PC-3 (cell line): ENCODE results near the gene GFER. TPM values are rescaled to one million over a fixed set of nuclear protein-coding genes. Genes with fewer than 3 reads are reported as not detected.

Experiments
- ATAC-seq: fragments of 200-7000 bp; cut with Tn5 transposase; 2 replicates; pipeline ENCODE4 v1.9.1; 2020; ENCODE audit warnings: mild to moderate bottlenecking, moderate library complexity
- BruUV-seq: library from RNA; stranded (reverse); fragments of 400-500 nt; replicated peaks from 2 replicates; lab custom pipeline; 2021; lab: Mats Ljungman, UMichigan
- CTCF ChIA-PET: fragments of 300-600 bp; sonication (Branson Sonifier 250); formaldehyde crosslinking; loops from one replicate; lab custom pipeline; 2022; ENCODE audit warnings: antibody characterized with exemption; lab: Charles Lee
- POLR2A ChIA-PET: fragments of 300-600 bp; sonication (Branson Sonifier 250); formaldehyde crosslinking; loops from one replicate; lab custom pipeline; 2022; ENCODE audit warnings: antibody characterized with exemption; ENCODE audit not compliant: unreplicated experiment; lab: Charles Lee
- DNase-seq: peaks from one replicate; pipeline ENCODE4 v3.0.0-alpha.2; 2015
- H2AFZ ChIP-seq: fragments of 300-600 bp; sonication (generic); 2 replicates; pipeline ENCODE4 v1.6.0; 2016; ENCODE audit warnings: antibody characterized with exemption, low read length
- H3F3A ChIP-seq: fragments of 300-600 bp; sonication (generic); one replicate; pipeline ENCODE4 v1.6.0; 2017; ENCODE audit warnings: antibody characterized with exemption, low read length, control low read depth, mild to moderate bottlenecking; ENCODE audit not compliant: unreplicated experiment
- H3K27ac ChIP-seq: fragments of 300-600 bp; sonication (generic); 2 replicates; pipeline ENCODE4 v1.5.1; 2016; ENCODE audit warnings: mild to moderate bottlenecking, low read length
- H3K27me3 ChIP-seq: fragments of 300-600 bp; sonication (generic); 2 replicates; pipeline ENCODE4 v1.6.1; 2016; ENCODE audit warnings: low read length, mixed read lengths
- H3K36me3 ChIP-seq: fragments of 300-600 bp; sonication (generic); 2 replicates; pipeline ENCODE4 v1.6.1; 2016; ENCODE audit warnings: low read depth, mixed run types, low read length, mixed read lengths
- H3K4me1 ChIP-seq: fragments of 300-600 bp; sonication (generic); 2 replicates; pipeline ENCODE4 v1.5.1; 2016; ENCODE audit warnings: low read length; ENCODE audit not compliant: insufficient read depth
- H3K4me2 ChIP-seq: fragments of 300-600 bp; sonication (generic); 2 replicates; pipeline ENCODE4 v1.6.0; 2016; ENCODE audit warnings: low read length
- H3K4me3 ChIP-seq: fragments of 300-600 bp; sonication (generic); 2 replicates; pipeline ENCODE4 v1.5.1; 2016; ENCODE audit warnings: mild to moderate bottlenecking, low read length, mixed read lengths
- H3K79me2 ChIP-seq: fragments of 300-600 bp; sonication (generic); 2 replicates; pipeline ENCODE4 v1.6.1; 2017; ENCODE audit warnings: low read length, mixed read lengths
- H3K9ac ChIP-seq: fragments of 300-600 bp; sonication (generic); 2 replicates; pipeline ENCODE4 v1.6.0; 2016; ENCODE audit warnings: mild to moderate bottlenecking, low read length
- H3K9me2 ChIP-seq: fragments of 300-600 bp; sonication (generic); replicated peaks from 2 replicates; pipeline ENCODE4 v1.6.1; 2016; ENCODE audit warnings: mixed run types, low read length, mixed read lengths
- H3K9me3 ChIP-seq: fragments of 300-600 bp; sonication (generic); 2 replicates; pipeline ENCODE4 v1.6.1; 2016; ENCODE audit warnings: low read length, mixed read lengths
- H4K20me1 ChIP-seq: fragments of 300-600 bp; sonication (generic); 2 replicates; pipeline ENCODE4 v1.6.1; 2016; ENCODE audit warnings: low read length, mixed read lengths
- CTCF ChIP-seq: fragments of 300-600 bp; sonication (generic); conservative IDR thresholded peaks from 2 replicates; pipeline ENCODE4 v1.5.1; 2017; ENCODE audit warnings: antibody characterized with exemption, low read depth, mild to moderate bottlenecking, low read length
- EZH2 ChIP-seq: fragments of 300-600 bp; sonication (generic); IDR thresholded peaks from one replicate; pipeline ENCODE4 v1.6.1; 2017; ENCODE audit warnings: antibody characterized with exemption, mild to moderate bottlenecking, low read length; ENCODE audit not compliant: unreplicated experiment
- EZH2phosphoT487 ChIP-seq: fragments of 300-600 bp; sonication (generic); IDR thresholded peaks from 2 replicates; pipeline ENCODE4 v1.6.1; 2018; ENCODE audit warnings: mild to moderate bottlenecking, antibody characterized with exemption, low read length, borderline replicate concordance
- intact Hi-C: fragments of 100-400 bp; cut with micrococcal nuclease; formaldehyde crosslinking; loops from 2 replicates; pipeline ENCODE4 v1.9.0; 2023
- total RNA-seq: library from RNA; depleted of rRNA; stranded (reverse); fragments of >200 nt; gene quantifications from 2 replicates; pipeline ENCODE4 v1.2.3, GENCODE V29; 2014

The GFER gene
- total RNA-seq, 1 experiment from 2014 or later: 66.8 TPM

GRCh38 chr16:2019921-2020831 is 36.2 kb downstream of the GFER start:
- no TSS peak for BruUV-seq
- H3K4me1 ChIP-seq: peaks cover 19% of the 10 kb centered on the region
- TF ChIP-seq CTCF: no peak
- no peak for TF ChIP-seq EZH2
- TF ChIP-seq EZH2phosphoT487: no peak
- no peaks in the 10 kb centered on the region for H3K9me2 ChIP-seq
- H3F3A ChIP-seq: no peaks in the 10 kb centered on the region
- ChIA-PET POLR2A (no interaction called here), CTCF (no interaction called here)
- peak overlapping the region; percentile 26; the same call in 1 of the 2 replicates for H2AFZ ChIP-seq
- H4K20me1 ChIP-seq: no peaks in the 10 kb centered on the region
- DNase-seq (no peak), ATAC-seq (no peak)
- H3K4me2 ChIP-seq: peak overlapping the region; percentile 64
- H3K9ac ChIP-seq: no peak overlapping the region
- H3K4me3 ChIP-seq: peak overlapping the region; percentile 49
- intact Hi-C loops: no loop called here
- no peak overlapping the region for H3K27ac ChIP-seq
- no peaks in the 10 kb centered on the region for H3K9me3 ChIP-seq
- no peaks in the 10 kb centered on the region; the same call in 1 of the 2 replicates for H3K27me3 ChIP-seq
- H3K36me3 ChIP-seq: no peaks in the 10 kb centered on the region
- no peaks in the 10 kb centered on the region for H3K79me2 ChIP-seq

- no TSS peak for BruUV-seq
- peaks cover 8% of the 10 kb centered on the region for H3K79me2 ChIP-seq
- H3K27me3 ChIP-seq: no peaks in the 10 kb centered on the region; the same call in 1 of the 2 replicates
- H3K9me3 ChIP-seq: no peaks in the 10 kb centered on the region
- peak; percentile 49 for ATAC-seq
- H3F3A ChIP-seq: no peaks in the 10 kb centered on the region
- ChIA-PET POLR2A (interaction anchor here (0.6 to 0.7 kb wide), 2 partner anchors 14 to 26 kb away, joined by 9 to 15 read pairs; no protein-coding TSS in a partner anchor), CTCF (interaction anchor here (0.6 to 1.2 kb wide), 10 partner anchors 11 to 540 kb away, joined by 3 to 20 read pairs (median 10); no protein-coding TSS in a partner anchor)
- H4K20me1 ChIP-seq: no peaks in the 10 kb centered on the region
- peak; percentile 43 for DNase-seq
- H3K36me3 ChIP-seq: no peaks in the 10 kb centered on the region
- H3K4me3 ChIP-seq: peak overlapping the region; percentile 62
- H3K4me1 ChIP-seq: peaks cover 11% of the 10 kb centered on the region
- peak overlapping the region; percentile 53 for H3K9ac ChIP-seq
- peak overlapping the region; percentile 92 for H3K4me2 ChIP-seq
- peak overlapping the region; percentile 78 for H2AFZ ChIP-seq
- H3K27ac ChIP-seq: peak overlapping the region; percentile 39; the same call in 1 of the 2 replicates
- TF ChIP-seq EZH2phosphoT487: no peak
- no peak for TF ChIP-seq EZH2
- no peak for TF ChIP-seq CTCF
- intact Hi-C loops: loop anchor here (2.0 kb wide), 2 partner anchors 34 to 118 kb away; no protein-coding TSS in a partner anchor
- H3K9me2 ChIP-seq: no peaks in the 10 kb centered on the region
Measured at GRCh38 chr16:2022723-2023091, 38.7 kb downstream of the GFER start.
